GM12891 (cell line): ENCODE results near the gene MED13L.

Experiments
- POLR2A ChIP-seq: IDR thresholded peaks from 2 replicates; pipeline ENCODE4 v1.6.1; 2011; ENCODE audit warnings: low read depth, low read length, control low read depth
- POLR2AphosphoS5 ChIP-seq: IDR thresholded peaks from 2 replicates; pipeline ENCODE4 v1.6.1; 2011; ENCODE audit warnings: low read depth, low read length, control low read depth
- POU2F2 ChIP-seq: IDR thresholded peaks from 2 replicates; pipeline ENCODE4 v1.6.1; 2011; ENCODE audit warnings: low read depth, mild to moderate bottlenecking, control low read depth, low read length, moderate library complexity
- SPI1 ChIP-seq: IDR thresholded peaks from 2 replicates; pipeline ENCODE4 v1.6.1; 2011; ENCODE audit warnings: low read depth, low read length, control low read depth

- no peak for TF ChIP-seq POLR2AphosphoS5
- no peak for TF ChIP-seq POLR2A
- TF ChIP-seq POU2F2: no peak
- TF ChIP-seq SPI1: no peak
Measured at GRCh38 chr12:116184763-116185162, 92.7 kb downstream of the MED13L start.
